Measurements from ENCODE around the gene PACSIN2.

Gene PACSIN2

DNA sequence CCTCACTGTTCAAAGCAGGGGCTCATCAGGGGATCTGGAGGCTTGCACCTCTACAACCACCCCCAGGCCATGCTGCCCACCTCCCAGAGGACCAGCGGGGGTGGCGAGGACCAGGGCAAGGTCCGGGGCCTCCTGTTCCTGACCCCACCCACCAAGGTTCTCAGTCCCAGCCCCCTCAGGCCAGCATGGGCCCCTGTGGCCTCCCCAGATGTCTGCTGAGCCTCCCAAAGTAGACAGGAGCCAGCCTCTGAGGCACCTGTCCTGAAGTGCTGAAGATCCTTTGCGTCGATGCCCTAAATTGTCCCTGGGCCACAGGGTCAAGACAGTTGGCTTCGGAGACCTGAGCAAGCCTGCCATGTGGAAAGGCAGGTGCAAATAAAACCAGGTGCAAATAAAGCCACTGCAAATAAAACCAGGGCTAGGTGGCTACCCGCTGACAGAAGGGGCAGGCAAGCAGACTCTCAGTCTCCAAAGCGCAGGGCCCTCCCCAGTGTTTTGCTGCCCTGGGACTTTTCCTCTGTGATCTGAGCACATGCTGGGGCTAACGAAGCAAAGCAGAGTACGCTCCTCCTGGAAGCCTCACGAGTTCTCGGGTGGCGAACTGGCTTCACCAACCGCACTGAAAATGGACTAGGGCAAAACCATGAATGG is 135.5 kb downstream of the PACSIN2 start:
- H3K4ac ChIP-seq (ENCODE audit: low read depth in 1 of 2, low read length in 2 of 2) = no peak overlapping the region
- DNase-seq = no peak
- peaks cover 30% of the 10 kb centered on the region for H3K4me1 ChIP-seq (ENCODE audit: control insufficient read depth, insufficient read depth, low read depth, low read length)
- no peak overlapping the region for H2AK5ac ChIP-seq (ENCODE audit: low read length, severe bottlenecking)
- no peak overlapping the region for H4K8ac ChIP-seq (ENCODE audit: low read length)
- H3K14ac ChIP-seq (ENCODE audit: low read length in 2 of 2) = no peak overlapping the region
- H2BK15ac ChIP-seq (ENCODE audit: low read depth, poor library complexity, severe bottlenecking) = no peak overlapping the region
- H3K23ac ChIP-seq (ENCODE audit: low read length in 2 of 2) = no peak overlapping the region
- peaks cover 87 to 91% of the 10 kb centered on the region in 2 experiments for H3K36me3 ChIP-seq (ENCODE audit: control insufficient read depth in 1 of 2, insufficient read depth in 2 of 2, low read depth in 1 of 2, low read length in 2 of 2)
- H3K27ac ChIP-seq (ENCODE audit: low read length, poor library complexity, severe bottlenecking) = no peak overlapping the region
- no peak overlapping the region for H4K91ac ChIP-seq (ENCODE audit: low read length)
- no peak overlapping the region for H2AFZ ChIP-seq (ENCODE audit: low read depth, low read length)
- WGBS = 98% methylated on average over 14 of the region's 14 CpGs
- H3K4me2 ChIP-seq (ENCODE audit: low read length, poor library complexity, severe bottlenecking) = no peak overlapping the region
- no peaks in the 10 kb centered on the region for H3K27me3 ChIP-seq (ENCODE audit: control insufficient read depth in 1 of 2, insufficient read depth in 1 of 2, low read length in 2 of 2)
- no peak overlapping the region for H2BK12ac ChIP-seq (ENCODE audit: low read length in 2 of 2)
- H2BK5ac ChIP-seq (ENCODE audit: low read depth, low read length, poor library complexity, severe bottlenecking) = no peak overlapping the region
- H3K4me3 ChIP-seq (ENCODE audit: insufficient read depth in 1 of 2, low read depth in 1 of 2, low read length in 2 of 2) = no peak overlapping the region
- no peak overlapping the region for H3K9ac ChIP-seq (ENCODE audit: low read length)
- no peak overlapping the region for H3K18ac ChIP-seq (ENCODE audit: low read depth in 1 of 2, low read length in 2 of 2)
- H3K79me1 ChIP-seq (replicated peaks; ENCODE audit: low read length, poor library complexity, severe bottlenecking) = peaks cover 26% of the 10 kb centered on the region
- H2BK120ac ChIP-seq (ENCODE audit: low read depth, low read length) = no peak overlapping the region
- no peaks in the 10 kb centered on the region for H3K9me3 ChIP-seq (ENCODE audit: control insufficient read depth, low read length)

DNA sequence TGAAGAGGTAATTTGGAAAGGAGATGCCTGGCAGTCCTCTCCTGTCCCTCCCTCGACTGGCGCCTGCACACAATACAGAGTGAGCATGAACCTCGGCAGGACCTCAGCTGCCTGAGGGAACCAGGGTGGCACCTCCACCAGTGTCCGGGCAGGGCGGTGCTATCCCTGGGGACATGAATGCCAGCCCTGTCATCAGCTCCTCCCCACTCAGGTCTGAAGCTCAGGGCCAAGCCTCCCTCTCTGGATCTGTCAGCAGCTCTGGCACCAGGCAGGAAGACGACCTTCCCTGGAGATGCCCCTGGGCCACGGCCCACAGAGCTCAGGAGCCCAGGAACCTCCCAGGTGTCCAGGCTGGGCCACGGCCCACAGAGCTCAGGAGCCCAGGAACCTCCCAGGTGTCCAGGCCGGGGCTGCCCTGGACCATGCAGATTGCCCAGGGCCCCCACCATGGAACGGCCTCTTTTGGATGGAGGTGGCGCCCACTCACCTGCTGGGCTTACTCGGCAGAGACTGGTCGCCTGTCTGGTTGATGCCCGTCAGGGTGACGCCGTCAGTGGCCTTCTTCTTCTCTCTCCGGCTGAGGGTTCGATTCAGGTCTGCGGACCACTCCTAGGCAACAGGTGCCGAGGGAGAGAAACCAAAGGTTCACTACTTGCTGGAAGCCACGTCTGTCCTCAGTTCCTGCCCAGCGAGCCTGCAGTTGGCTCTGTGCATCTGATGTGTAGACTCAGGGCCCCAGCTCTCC is 136.2 kb downstream of the PACSIN2 start:
- Histone ChIP-seq H3K9me3 (ENCODE audit: control insufficient read depth, low read length) (no peaks in the 10 kb centered on the region), H3K9ac (ENCODE audit: low read length) (no peak overlapping the region), H3K27ac (ENCODE audit: low read length, poor library complexity, severe bottlenecking) (no peak overlapping the region), H2AK5ac (ENCODE audit: low read length, severe bottlenecking) (no peak overlapping the region), H2BK12ac (ENCODE audit: low read length in 2 of 2) (no peak overlapping the region), H3K27me3 (ENCODE audit: control insufficient read depth in 1 of 2, insufficient read depth in 1 of 2, low read length in 2 of 2) (no peaks in the 10 kb centered on the region), H2BK5ac (ENCODE audit: low read depth, low read length, poor library complexity, severe bottlenecking) (no peak overlapping the region), H3K36me3 (ENCODE audit: control insufficient read depth in 1 of 2, insufficient read depth in 2 of 2, low read depth in 1 of 2, low read length in 2 of 2) (peaks cover 88 to 92% of the 10 kb centered on the region in 2 experiments), H3K4me3 (ENCODE audit: insufficient read depth in 1 of 2, low read depth in 1 of 2, low read length in 2 of 2) (no peak overlapping the region), H3K4me2 (ENCODE audit: low read length, poor library complexity, severe bottlenecking) (no peak overlapping the region), H3K14ac (ENCODE audit: low read length in 2 of 2) (no peak overlapping the region), H3K79me1 (replicated peaks; ENCODE audit: low read length, poor library complexity, severe bottlenecking) (peaks cover 26% of the 10 kb centered on the region), H3K4ac (ENCODE audit: low read depth in 1 of 2, low read length in 2 of 2) (no peak overlapping the region), H3K23ac (ENCODE audit: low read length in 2 of 2) (no peak overlapping the region), H2BK120ac (ENCODE audit: low read depth, low read length) (no peak overlapping the region), H3K4me1 (ENCODE audit: control insufficient read depth, insufficient read depth, low read depth, low read length) (peaks cover 30% of the 10 kb centered on the region), H4K8ac (ENCODE audit: low read length) (no peak overlapping the region), H4K91ac (ENCODE audit: low read length) (no peak overlapping the region), H3K18ac (ENCODE audit: low read depth in 1 of 2, low read length in 2 of 2) (no peak overlapping the region), H2AFZ (ENCODE audit: low read depth, low read length) (no peak overlapping the region), H2BK15ac (ENCODE audit: low read depth, poor library complexity, severe bottlenecking) (no peak overlapping the region)
- DNase-seq = no peak
- 97% methylated on average over 22 of the region's 22 CpGs for WGBS

DNA sequence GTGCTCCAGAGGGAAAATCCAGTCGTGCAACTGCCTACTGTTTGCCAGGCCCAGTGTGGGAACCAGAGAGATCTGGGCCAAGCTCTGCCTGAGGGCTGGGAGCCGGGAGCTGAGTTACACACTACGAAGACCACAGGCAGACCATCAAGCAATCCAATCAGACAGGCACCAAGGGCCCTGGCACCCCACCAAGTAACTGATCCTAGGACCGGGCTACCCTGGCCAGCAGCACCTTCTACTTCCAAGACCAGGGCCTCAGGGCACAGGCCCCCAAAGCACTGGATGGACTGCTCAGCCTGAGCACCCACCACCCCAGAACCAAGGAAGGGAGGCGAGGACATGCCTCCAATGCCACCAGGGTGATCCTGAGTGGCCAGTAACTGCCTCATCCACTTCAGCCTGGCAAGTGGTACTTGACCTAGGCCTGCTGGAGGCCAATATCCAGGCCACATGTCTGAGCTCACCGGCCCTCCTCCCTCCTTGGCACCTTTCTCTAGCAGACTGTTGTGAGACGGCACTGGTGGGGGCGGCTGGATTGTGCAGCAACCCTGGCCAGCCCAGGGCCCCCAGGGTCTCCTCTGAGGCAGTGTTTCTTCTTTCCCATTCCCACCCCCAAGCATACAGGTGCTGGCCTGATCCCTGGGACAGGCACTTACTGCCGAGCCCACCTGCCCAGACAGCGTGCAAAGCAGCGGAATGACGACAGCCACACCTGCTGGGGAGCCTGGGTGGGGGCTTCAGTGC is 137.2 kb downstream of the PACSIN2 start:
- no peak overlapping the region for H3K23ac ChIP-seq (ENCODE audit: low read length in 2 of 2)

DNA sequence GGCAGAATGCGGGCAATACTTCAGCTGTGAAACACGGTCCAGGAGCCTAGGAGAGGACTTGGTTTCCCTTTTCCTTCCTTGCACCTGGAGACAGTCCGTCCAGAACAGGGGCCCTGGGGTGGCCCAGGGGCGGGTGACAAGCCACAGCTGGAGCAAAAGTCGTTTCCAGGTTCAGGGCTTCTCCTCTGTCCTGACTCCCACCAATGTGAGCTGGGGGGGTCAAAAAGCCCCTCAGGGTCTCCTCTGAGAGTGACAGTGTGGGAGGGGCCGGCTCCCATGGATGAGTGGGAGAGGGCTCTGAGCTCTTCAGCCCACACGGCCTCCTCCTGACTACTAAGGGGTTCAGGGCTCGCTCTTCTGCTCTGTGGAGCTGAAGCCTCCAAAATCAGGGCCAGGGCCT is 137.8 kb downstream of the PACSIN2 start:
- Histone ChIP-seq H3K4ac (ENCODE audit: low read depth in 1 of 2, low read length in 2 of 2) (no peak overlapping the region), H3K36me3 (ENCODE audit: control insufficient read depth in 1 of 2, insufficient read depth in 2 of 2, low read depth in 1 of 2, low read length in 2 of 2) (peaks cover 87 to 93% of the 10 kb centered on the region in 2 experiments), H2AK5ac (ENCODE audit: low read length, severe bottlenecking) (no peak overlapping the region), H3K27ac (ENCODE audit: low read length, poor library complexity, severe bottlenecking) (no peak overlapping the region), H3K9me3 (ENCODE audit: control insufficient read depth, low read length) (no peaks in the 10 kb centered on the region), H2BK15ac (ENCODE audit: low read depth, poor library complexity, severe bottlenecking) (no peak overlapping the region), H4K8ac (ENCODE audit: low read length) (no peak overlapping the region), H3K79me1 (replicated peaks; ENCODE audit: low read length, poor library complexity, severe bottlenecking) (peaks cover 36% of the 10 kb centered on the region), H3K14ac (ENCODE audit: low read length in 2 of 2) (no peak overlapping the region), H2BK12ac (ENCODE audit: low read length in 2 of 2) (no peak overlapping the region), H3K4me1 (ENCODE audit: control insufficient read depth, insufficient read depth, low read depth, low read length) (peaks cover 28% of the 10 kb centered on the region), H3K4me3 (ENCODE audit: insufficient read depth in 1 of 2, low read depth in 1 of 2, low read length in 2 of 2) (no peak overlapping the region), H3K27me3 (ENCODE audit: control insufficient read depth in 1 of 2, insufficient read depth in 1 of 2, low read length in 2 of 2) (no peaks in the 10 kb centered on the region), H2AFZ (ENCODE audit: low read depth, low read length) (no peak overlapping the region), H3K18ac (ENCODE audit: low read depth in 1 of 2, low read length in 2 of 2) (no peak overlapping the region), H3K4me2 (ENCODE audit: low read length, poor library complexity, severe bottlenecking) (no peak overlapping the region), H2BK120ac (ENCODE audit: low read depth, low read length) (no peak overlapping the region), H4K91ac (ENCODE audit: low read length) (no peak overlapping the region), H2BK5ac (ENCODE audit: low read depth, low read length, poor library complexity, severe bottlenecking) (no peak overlapping the region), H3K23ac (ENCODE audit: low read length in 2 of 2) (no peak overlapping the region), H3K9ac (ENCODE audit: low read length) (no peak overlapping the region)
- WGBS = 94% methylated on average over 8 of the region's 8 CpGs
- DNase-seq = no peak

More for the DNA sequence above, 137.2 kb downstream of the PACSIN2 start:
- H3K9ac ChIP-seq (ENCODE audit: low read length) = no peak overlapping the region
- 98% methylated on average over 12 of the region's 12 CpGs for WGBS
- no peak overlapping the region for H4K91ac ChIP-seq (ENCODE audit: low read length)
- H2AK5ac ChIP-seq (ENCODE audit: low read length, severe bottlenecking) = no peak overlapping the region
- H3K4me3 ChIP-seq (ENCODE audit: insufficient read depth in 1 of 2, low read depth in 1 of 2, low read length in 2 of 2) = no peak overlapping the region
- DNase-seq = no peak
- H3K4me2 ChIP-seq (ENCODE audit: low read length, poor library complexity, severe bottlenecking) = no peak overlapping the region
- H3K18ac ChIP-seq (ENCODE audit: low read depth in 1 of 2, low read length in 2 of 2) = no peak overlapping the region
- no peak overlapping the region for H2BK120ac ChIP-seq (ENCODE audit: low read depth, low read length)
- no peak overlapping the region for H2AFZ ChIP-seq (ENCODE audit: low read depth, low read length)
- H3K27me3 ChIP-seq (ENCODE audit: control insufficient read depth in 1 of 2, insufficient read depth in 1 of 2, low read length in 2 of 2) = no peaks in the 10 kb centered on the region
- no peak overlapping the region for H4K8ac ChIP-seq (ENCODE audit: low read length)
- peaks cover 87 to 93% of the 10 kb centered on the region in 2 experiments for H3K36me3 ChIP-seq (ENCODE audit: control insufficient read depth in 1 of 2, insufficient read depth in 2 of 2, low read depth in 1 of 2, low read length in 2 of 2)
- H3K4me1 ChIP-seq (ENCODE audit: control insufficient read depth, insufficient read depth, low read depth, low read length) = peaks cover 33% of the 10 kb centered on the region
- H3K9me3 ChIP-seq (ENCODE audit: control insufficient read depth, low read length) = no peaks in the 10 kb centered on the region
- no peak overlapping the region for H3K4ac ChIP-seq (ENCODE audit: low read depth in 1 of 2, low read length in 2 of 2)
- H2BK5ac ChIP-seq (ENCODE audit: low read depth, low read length, poor library complexity, severe bottlenecking) = no peak overlapping the region
- no peak overlapping the region for H3K14ac ChIP-seq (ENCODE audit: low read length in 2 of 2)
- no peak overlapping the region for H3K27ac ChIP-seq (ENCODE audit: low read length, poor library complexity, severe bottlenecking)
- peaks cover 31% of the 10 kb centered on the region for H3K79me1 ChIP-seq (replicated peaks; ENCODE audit: low read length, poor library complexity, severe bottlenecking)
- H2BK15ac ChIP-seq (ENCODE audit: low read depth, poor library complexity, severe bottlenecking) = no peak overlapping the region
- H2BK12ac ChIP-seq (ENCODE audit: low read length in 2 of 2) = no peak overlapping the region
